Type B pancreatic cell (in vitro differentiated cells): Measurements from ENCODE around the gene SETBP1. TPM values are rescaled to one million over a fixed set of nuclear protein-coding genes. Genes with fewer than 3 reads are reported as not detected.

Experiments used
- DNase-seq: peaks from one replicate; pipeline ENCODE4 v3.0.0; 2021; ENCODE audit warnings: mixed read lengths; ENCODE audit not compliant: unreplicated experiment; ENCODE audit errors: extremely low spot score
- H3K27ac Mint-ChIP-seq: 2 replicates; pipeline ENCODE4 v1.8.0; 2021; ENCODE audit warnings: mild to moderate bottlenecking, mixed read lengths
- H3K27me3 Mint-ChIP-seq: 2 replicates; pipeline ENCODE4 v1.8.0; 2021; ENCODE audit warnings: mixed read lengths
- H3K36me3 Mint-ChIP-seq: 2 replicates; pipeline ENCODE4 v1.8.0; 2021; ENCODE audit warnings: mixed read lengths
- H3K4me1 Mint-ChIP-seq: one replicate; pipeline ENCODE4 v1.8.0; 2021; ENCODE audit warnings: mixed read lengths; ENCODE audit not compliant: unreplicated experiment
- H3K4me3 Mint-ChIP-seq: 2 replicates; pipeline ENCODE4 v1.8.0; 2021; ENCODE audit warnings: mild to moderate bottlenecking, mixed read lengths
- H3K9me3 Mint-ChIP-seq: 2 replicates; pipeline ENCODE4 v1.8.0; 2021; ENCODE audit warnings: mixed read lengths
- CTCF ChIP-seq: fragments of 200-600 bp; sonication (generic); conservative IDR thresholded peaks from 2 replicates; pipeline ENCODE4 v1.5.0; 2021; ENCODE audit warnings: antibody characterized with exemption, mild to moderate bottlenecking
- total RNA-seq: library from RNA; stranded (reverse); gene quantifications from 2 replicates; pipeline ENCODE4 v1.2.1, GENCODE V29; 2021; ENCODE audit warnings: low replicate concordance

Gene SETBP1
- total RNA-seq, 1 donor from 2014 or later = 62.7 TPM

- Mint-ChIP-seq H3K4me3 (no peak overlapping the region), H3K36me3 (peaks cover 24% of the 10 kb centered on the region), H3K27me3 (peaks cover 3% of the 10 kb centered on the region), H3K9me3 (no peaks in the 10 kb centered on the region), H3K4me1 (peaks cover 52% of the 10 kb centered on the region), H3K27ac (no peak overlapping the region)
- TF ChIP-seq CTCF = no peak
- no peak for DNase-seq
These were observed 46.6 kb downstream of the SETBP1 start for GRCh38 chr18:44727291-44727690.

- Mint-ChIP-seq H3K27ac (peak overlapping the region; percentile 5), H3K4me1 (peaks cover 53% of the 10 kb centered on the region), H3K4me3 (peak overlapping the region; percentile 9), H3K27me3 (peaks cover 3% of the 10 kb centered on the region), H3K36me3 (peaks cover 32% of the 10 kb centered on the region), H3K9me3 (no peaks in the 10 kb centered on the region)
- no peak for TF ChIP-seq CTCF
- no peak for DNase-seq
These were observed 49.0 kb downstream of the SETBP1 start for GRCh38 chr18:44729631-44730101.

GRCh38 chr18:44730803-44731529 lies 50.3 kb downstream of the SETBP1 start:
- no peak for TF ChIP-seq CTCF
- no peak for DNase-seq
- H3K9me3 Mint-ChIP-seq = no peaks in the 10 kb centered on the region
- H3K27me3 Mint-ChIP-seq = peaks cover 3% of the 10 kb centered on the region
- peaks cover 32% of the 10 kb centered on the region for H3K36me3 Mint-ChIP-seq
- peaks cover 48% of the 10 kb centered on the region for H3K4me1 Mint-ChIP-seq
- H3K27ac Mint-ChIP-seq = peak overlapping the region; percentile 83
- H3K4me3 Mint-ChIP-seq = peak overlapping the region; percentile 56

- H3K9me3 Mint-ChIP-seq = no peaks in the 10 kb centered on the region
- peak overlapping the region; percentile 83 for H3K27ac Mint-ChIP-seq
- H3K36me3 Mint-ChIP-seq = peaks cover 33% of the 10 kb centered on the region
- peak overlapping the region; percentile 56 for H3K4me3 Mint-ChIP-seq
- DNase-seq = no peak
- H3K27me3 Mint-ChIP-seq = peaks cover 3% of the 10 kb centered on the region
- TF ChIP-seq CTCF = no peak
- H3K4me1 Mint-ChIP-seq = peaks cover 49% of the 10 kb centered on the region
These were observed 51.0 kb downstream of the SETBP1 start for GRCh38 chr18:44731530-44732237.

- H3K4me1 Mint-ChIP-seq = peaks cover 52% of the 10 kb centered on the region
- H3K4me3 Mint-ChIP-seq = peak overlapping the region; percentile 56
- H3K36me3 Mint-ChIP-seq = peaks cover 36% of the 10 kb centered on the region
- TF ChIP-seq CTCF = no peak
- H3K27ac Mint-ChIP-seq = peak overlapping the region; percentile 83
- no peak for DNase-seq
- peaks cover 3% of the 10 kb centered on the region for H3K27me3 Mint-ChIP-seq
- H3K9me3 Mint-ChIP-seq = no peaks in the 10 kb centered on the region
These were observed 51.5 kb downstream of the SETBP1 start for GRCh38 chr18:44732238-44732563.
